HepG2 (cell line): ENCODE measurements around the gene SOX12. TPM values are rescaled to one million over a fixed set of nuclear protein-coding genes. Genes with fewer than 3 reads are reported as not detected.

Experiments used
- EZH2 ChIP-seq: conservative IDR thresholded peaks from 2 replicates; pipeline ENCODE4 v1.6.1; 2012; ENCODE audit warnings: mild to moderate bottlenecking, low read depth, low read length, moderate library complexity
- FOXP1 ChIP-seq, 2 experiments: fragments of 450-650 bp in 1 of 2; IDR thresholded peaks; 2 replicates each; pipeline ENCODE4 v1.6.1; 2017 to 2018; ENCODE audit warnings: antibody characterized with exemption in 1 of 2
- KLF15 ChIP-seq: sonication (generic); formaldehyde crosslinking; IDR thresholded peaks from 2 replicates; pipeline ENCODE4 v1.8.1; 2023; ENCODE audit warnings: borderline replicate concordance, mild to moderate bottlenecking, inconsistent platforms, missing genetic modification reagents, mixed read lengths
- PTBP1 ChIP-seq: fragments of 200-400 bp; formaldehyde crosslinking; IDR thresholded peaks from 2 replicates; pipeline ENCODE4 v1.6.1; 2018; ENCODE audit warnings: low read length, low read depth; ENCODE audit not compliant: poor library complexity, severe bottlenecking
- TP53 ChIP-seq: sonication (generic); formaldehyde crosslinking; conservative IDR thresholded peaks from 2 replicates; pipeline ENCODE4 v1.4.0; 2020; ENCODE audit warnings: missing genetic modification reagents
- ZC3H4 ChIP-seq: sonication (generic); formaldehyde crosslinking; IDR thresholded peaks from 2 replicates; pipeline ENCODE4 v1.4.0; 2020; ENCODE audit warnings: missing genetic modification reagents, borderline replicate concordance
- ZNF101 ChIP-seq: sonication (generic); formaldehyde crosslinking; IDR thresholded peaks from 2 replicates; pipeline ENCODE4 v1.4.0; 2020; ENCODE audit warnings: mild to moderate bottlenecking, low read depth, missing genetic modification reagents, borderline replicate concordance
- ZNF333 ChIP-seq: sonication (generic); formaldehyde crosslinking; IDR thresholded peaks from 2 replicates; pipeline ENCODE4 v1.4.0; 2020; ENCODE audit warnings: mild to moderate bottlenecking, missing genetic modification reagents, borderline replicate concordance
- ZNF782 ChIP-seq: sonication (generic); formaldehyde crosslinking; IDR thresholded peaks from 2 replicates; pipeline ENCODE4 v1.4.0; 2020; ENCODE audit warnings: missing genetic modification reagents, mild to moderate bottlenecking, borderline replicate concordance
- polyA plus RNA-seq, 8 experiments: library from polyadenylated mRNA; depleted of rRNA in 3 of 8; stranded (reverse) in 7 of 8; unstranded in 1 of 8; fragments of >200 nt; fragmentation: Illumina TruSeq in 4 of 8; extraction: Trizol in 4 of 8; gene quantifications; 2 replicates each; pipeline versions ENCODE4 v1.2.1 to v1.2.3, GENCODE V29; 2011 to 2016; ENCODE audit warnings: low read depth in 4 of 8, missing spikeins in 1 of 8, mixed read lengths in 1 of 8; ENCODE audit not compliant: insufficient read depth in 1 of 8
- total RNA-seq, 5 experiments: library from RNA; depleted of rRNA; stranded (reverse); fragments of >200 nt; fragmentation: Illumina TruSeq; extraction: Trizol; gene quantifications; 2 replicates each; pipeline ENCODE4 v1.2.3, GENCODE V29; 2016; ENCODE audit warnings: low read depth in 1 of 5
- TF ChIP-seq, protein P1 (sequence below): sonication (generic); formaldehyde crosslinking; IDR thresholded peaks from 2 replicates; pipeline ENCODE4 v1.4.0; 2020; ENCODE audit warnings: missing genetic modification reagents
- TF ChIP-seq, protein P2 (sequence below): sonication (generic); formaldehyde crosslinking; IDR thresholded peaks from 2 replicates; pipeline ENCODE4 v1.4.0; 2020; ENCODE audit warnings: missing genetic modification reagents
- TF ChIP-seq, protein P3 (sequence below): sonication (generic); formaldehyde crosslinking; IDR thresholded peaks from 2 replicates; pipeline ENCODE4 v1.4.0; 2020; ENCODE audit warnings: mild to moderate bottlenecking, low read depth, missing genetic modification reagents
- TF ChIP-seq, protein P4 (sequence below): sonication (generic); formaldehyde crosslinking; IDR thresholded peaks from 2 replicates; pipeline ENCODE4 v1.4.0; 2020; ENCODE audit warnings: missing genetic modification reagents
- TF ChIP-seq, protein P5 (sequence below): IDR thresholded peaks from 2 replicates; pipeline ENCODE4 v1.6.1; 2012; ENCODE audit warnings: low read length, improper control_type of control experiment
- TF ChIP-seq, protein P6 (sequence below): sonication (generic); formaldehyde crosslinking; conservative IDR thresholded peaks from 2 replicates; pipeline ENCODE4 v1.8.1; 2023; ENCODE audit warnings: missing genetic modification reagents

SOX12 gene
- total and polyA plus RNA-seq, 2 of the 13 experiments (the other 11 are each of a cell fraction or from before 2014, with no cell fraction given), result 10.0 to 18.7 TPM

- TF ChIP-seq, protein P1, sequence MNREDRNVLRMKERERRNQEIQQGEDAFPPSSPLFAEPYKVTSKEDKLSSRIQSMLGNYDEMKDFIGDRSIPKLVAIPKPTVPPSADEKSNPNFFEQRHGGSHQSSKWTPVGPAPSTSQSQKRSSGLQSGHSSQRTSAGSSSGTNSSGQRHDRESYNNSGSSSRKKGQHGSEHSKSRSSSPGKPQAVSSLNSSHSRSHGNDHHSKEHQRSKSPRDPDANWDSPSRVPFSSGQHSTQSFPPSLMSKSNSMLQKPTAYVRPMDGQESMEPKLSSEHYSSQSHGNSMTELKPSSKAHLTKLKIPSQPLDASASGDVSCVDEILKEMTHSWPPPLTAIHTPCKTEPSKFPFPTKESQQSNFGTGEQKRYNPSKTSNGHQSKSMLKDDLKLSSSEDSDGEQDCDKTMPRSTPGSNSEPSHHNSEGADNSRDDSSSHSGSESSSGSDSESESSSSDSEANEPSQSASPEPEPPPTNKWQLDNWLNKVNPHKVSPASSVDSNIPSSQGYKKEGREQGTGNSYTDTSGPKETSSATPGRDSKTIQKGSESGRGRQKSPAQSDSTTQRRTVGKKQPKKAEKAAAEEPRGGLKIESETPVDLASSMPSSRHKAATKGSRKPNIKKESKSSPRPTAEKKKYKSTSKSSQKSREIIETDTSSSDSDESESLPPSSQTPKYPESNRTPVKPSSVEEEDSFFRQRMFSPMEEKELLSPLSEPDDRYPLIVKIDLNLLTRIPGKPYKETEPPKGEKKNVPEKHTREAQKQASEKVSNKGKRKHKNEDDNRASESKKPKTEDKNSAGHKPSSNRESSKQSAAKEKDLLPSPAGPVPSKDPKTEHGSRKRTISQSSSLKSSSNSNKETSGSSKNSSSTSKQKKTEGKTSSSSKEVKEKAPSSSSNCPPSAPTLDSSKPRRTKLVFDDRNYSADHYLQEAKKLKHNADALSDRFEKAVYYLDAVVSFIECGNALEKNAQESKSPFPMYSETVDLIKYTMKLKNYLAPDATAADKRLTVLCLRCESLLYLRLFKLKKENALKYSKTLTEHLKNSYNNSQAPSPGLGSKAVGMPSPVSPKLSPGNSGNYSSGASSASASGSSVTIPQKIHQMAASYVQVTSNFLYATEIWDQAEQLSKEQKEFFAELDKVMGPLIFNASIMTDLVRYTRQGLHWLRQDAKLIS, result no peak
- TF ChIP-seq, protein P2, sequence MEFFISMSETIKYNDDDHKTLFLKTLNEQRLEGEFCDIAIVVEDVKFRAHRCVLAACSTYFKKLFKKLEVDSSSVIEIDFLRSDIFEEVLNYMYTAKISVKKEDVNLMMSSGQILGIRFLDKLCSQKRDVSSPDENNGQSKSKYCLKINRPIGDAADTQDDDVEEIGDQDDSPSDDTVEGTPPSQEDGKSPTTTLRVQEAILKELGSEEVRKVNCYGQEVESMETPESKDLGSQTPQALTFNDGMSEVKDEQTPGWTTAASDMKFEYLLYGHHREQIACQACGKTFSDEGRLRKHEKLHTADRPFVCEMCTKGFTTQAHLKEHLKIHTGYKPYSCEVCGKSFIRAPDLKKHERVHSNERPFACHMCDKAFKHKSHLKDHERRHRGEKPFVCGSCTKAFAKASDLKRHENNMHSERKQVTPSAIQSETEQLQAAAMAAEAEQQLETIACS (CRISPR knock-in tag), result 0 out of 2 replicates have a peak, but pooled peaks have one; percentile 30
- no peak for TF ChIP-seq PTBP1
- no peak for TF ChIP-seq FOXP1 (IDR thresholded peaks at IDR 0.05)
- TF ChIP-seq FOXP1 (CRISPR knock-in tag; IDR thresholded peaks at IDR 0.05), result peak; percentile 77
- TF ChIP-seq ZNF782 (CRISPR knock-in tag), result 0 out of 2 replicates have a peak, but pooled peaks have one; percentile 16
- TF ChIP-seq, protein P3, sequence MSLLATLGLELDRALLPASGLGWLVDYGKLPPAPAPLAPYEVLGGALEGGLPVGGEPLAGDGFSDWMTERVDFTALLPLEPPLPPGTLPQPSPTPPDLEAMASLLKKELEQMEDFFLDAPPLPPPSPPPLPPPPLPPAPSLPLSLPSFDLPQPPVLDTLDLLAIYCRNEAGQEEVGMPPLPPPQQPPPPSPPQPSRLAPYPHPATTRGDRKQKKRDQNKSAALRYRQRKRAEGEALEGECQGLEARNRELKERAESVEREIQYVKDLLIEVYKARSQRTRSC (CRISPR knock-in tag), result no peak
- no peak for TF ChIP-seq ZNF101 (CRISPR knock-in tag)
- TF ChIP-seq, protein P4, sequence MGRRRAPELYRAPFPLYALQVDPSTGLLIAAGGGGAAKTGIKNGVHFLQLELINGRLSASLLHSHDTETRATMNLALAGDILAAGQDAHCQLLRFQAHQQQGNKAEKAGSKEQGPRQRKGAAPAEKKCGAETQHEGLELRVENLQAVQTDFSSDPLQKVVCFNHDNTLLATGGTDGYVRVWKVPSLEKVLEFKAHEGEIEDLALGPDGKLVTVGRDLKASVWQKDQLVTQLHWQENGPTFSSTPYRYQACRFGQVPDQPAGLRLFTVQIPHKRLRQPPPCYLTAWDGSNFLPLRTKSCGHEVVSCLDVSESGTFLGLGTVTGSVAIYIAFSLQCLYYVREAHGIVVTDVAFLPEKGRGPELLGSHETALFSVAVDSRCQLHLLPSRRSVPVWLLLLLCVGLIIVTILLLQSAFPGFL (CRISPR knock-in tag), result peak; percentile 54; the same call in 1 of the 2 replicates
- TF ChIP-seq EZH2, result no peak
- TF ChIP-seq ZNF333 (CRISPR knock-in tag), result no peak
- TF ChIP-seq TP53 (CRISPR knock-in tag), result no peak; the same call in 1 of the 2 replicates
- TF ChIP-seq KLF15, result no peak
- TF ChIP-seq, protein P5, sequence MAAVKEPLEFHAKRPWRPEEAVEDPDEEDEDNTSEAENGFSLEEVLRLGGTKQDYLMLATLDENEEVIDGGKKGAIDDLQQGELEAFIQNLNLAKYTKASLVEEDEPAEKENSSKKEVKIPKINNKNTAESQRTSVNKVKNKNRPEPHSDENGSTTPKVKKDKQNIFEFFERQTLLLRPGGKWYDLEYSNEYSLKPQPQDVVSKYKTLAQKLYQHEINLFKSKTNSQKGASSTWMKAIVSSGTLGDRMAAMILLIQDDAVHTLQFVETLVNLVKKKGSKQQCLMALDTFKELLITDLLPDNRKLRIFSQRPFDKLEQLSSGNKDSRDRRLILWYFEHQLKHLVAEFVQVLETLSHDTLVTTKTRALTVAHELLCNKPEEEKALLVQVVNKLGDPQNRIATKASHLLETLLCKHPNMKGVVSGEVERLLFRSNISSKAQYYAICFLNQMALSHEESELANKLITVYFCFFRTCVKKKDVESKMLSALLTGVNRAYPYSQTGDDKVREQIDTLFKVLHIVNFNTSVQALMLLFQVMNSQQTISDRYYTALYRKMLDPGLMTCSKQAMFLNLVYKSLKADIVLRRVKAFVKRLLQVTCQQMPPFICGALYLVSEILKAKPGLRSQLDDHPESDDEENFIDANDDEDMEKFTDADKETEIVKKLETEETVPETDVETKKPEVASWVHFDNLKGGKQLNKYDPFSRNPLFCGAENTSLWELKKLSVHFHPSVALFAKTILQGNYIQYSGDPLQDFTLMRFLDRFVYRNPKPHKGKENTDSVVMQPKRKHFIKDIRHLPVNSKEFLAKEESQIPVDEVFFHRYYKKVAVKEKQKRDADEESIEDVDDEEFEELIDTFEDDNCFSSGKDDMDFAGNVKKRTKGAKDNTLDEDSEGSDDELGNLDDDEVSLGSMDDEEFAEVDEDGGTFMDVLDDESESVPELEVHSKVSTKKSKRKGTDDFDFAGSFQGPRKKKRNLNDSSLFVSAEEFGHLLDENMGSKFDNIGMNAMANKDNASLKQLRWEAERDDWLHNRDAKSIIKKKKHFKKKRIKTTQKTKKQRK, result no peak
- TF ChIP-seq, protein P6, sequence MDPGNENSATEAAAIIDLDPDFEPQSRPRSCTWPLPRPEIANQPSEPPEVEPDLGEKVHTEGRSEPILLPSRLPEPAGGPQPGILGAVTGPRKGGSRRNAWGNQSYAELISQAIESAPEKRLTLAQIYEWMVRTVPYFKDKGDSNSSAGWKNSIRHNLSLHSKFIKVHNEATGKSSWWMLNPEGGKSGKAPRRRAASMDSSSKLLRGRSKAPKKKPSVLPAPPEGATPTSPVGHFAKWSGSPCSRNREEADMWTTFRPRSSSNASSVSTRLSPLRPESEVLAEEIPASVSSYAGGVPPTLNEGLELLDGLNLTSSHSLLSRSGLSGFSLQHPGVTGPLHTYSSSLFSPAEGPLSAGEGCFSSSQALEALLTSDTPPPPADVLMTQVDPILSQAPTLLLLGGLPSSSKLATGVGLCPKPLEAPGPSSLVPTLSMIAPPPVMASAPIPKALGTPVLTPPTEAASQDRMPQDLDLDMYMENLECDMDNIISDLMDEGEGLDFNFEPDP (CRISPR knock-in tag), result no peak
- TF ChIP-seq ZC3H4 (CRISPR knock-in tag), result no peak
Observed at GRCh38 chr20:348972-349841, 23.9 kb downstream of the SOX12 start (continued).
